HEK293 (cell line): ENCODE data around the gene GDF2.

Experiments
- CTCF ChIA-PET: fragments of 350-600 bp; formaldehyde crosslinking; extraction: SDS; loops from one replicate; lab custom pipeline; 2021; ENCODE audit warnings: antibody characterized with exemption; lab: Yijun Ruan, JAX
- POLR2A ChIA-PET: fragments of 300-600 bp; formaldehyde crosslinking; extraction: SDS; loops from one replicate; lab custom pipeline; 2020; ENCODE audit warnings: antibody characterized with exemption, inconsistent platforms; lab: Yijun Ruan, JAX
- H3K27ac ChIP-seq: fragments of 200-500 bp; sonication (Bioruptor generic); 2 replicates; pipeline ENCODE4 v1.5.1; 2014; ENCODE audit warnings: low read depth, low read length, control low read depth, inconsistent platforms; ENCODE audit errors: extremely low read depth
- H3K36me3 ChIP-seq, 2 experiments: fragments of 200-500 bp in 1 of 2; sonication (Bioruptor generic) in 1 of 2; 1 replicate in 1 of 2; 2 replicates in 1 of 2; pipeline ENCODE4 v1.5.1; 2014 to 2017; ENCODE audit warnings: inconsistent platforms in 2 of 2, low read length in 2 of 2; ENCODE audit not compliant: control insufficient read depth in 2 of 2, insufficient read depth in 1 of 2
- H3K4me1 ChIP-seq: fragments of 200-500 bp; sonication (Bioruptor generic); 2 replicates; pipeline ENCODE4 v1.5.1; 2014; ENCODE audit warnings: mild to moderate bottlenecking, low read length, inconsistent platforms; ENCODE audit not compliant: control insufficient read depth, insufficient read depth
- H3K4me3 ChIP-seq: 2 replicates; pipeline ENCODE4 v1.5.1; 2011; ENCODE audit warnings: low read depth, mild to moderate bottlenecking, control low read depth, low read length, moderate library complexity
- H3K9me3 ChIP-seq: fragments of 200-500 bp; sonication (Bioruptor generic); 2 replicates; pipeline ENCODE4 v1.5.1; 2014; ENCODE audit warnings: low read depth, low read length, inconsistent platforms; ENCODE audit not compliant: control insufficient read depth, insufficient read depth
- PRDM1 ChIP-seq: fragments of 450-650 bp; formaldehyde crosslinking; IDR thresholded peaks from 2 replicates; pipeline ENCODE4; 2016; ENCODE audit warnings: missing biosample characterization, missing genetic modification characterization
- ZBTB1 ChIP-seq: fragments of 450-650 bp; formaldehyde crosslinking; IDR thresholded peaks from 2 replicates; pipeline ENCODE4 v1.5.1; 2016; ENCODE audit warnings: missing biosample characterization, missing genetic modification characterization
- ZBTB21 ChIP-seq: fragments of 450-650 bp; formaldehyde crosslinking; IDR thresholded peaks from 2 replicates; pipeline ENCODE4 v1.5.1; 2017; ENCODE audit warnings: missing biosample characterization, missing genetic modification characterization
- ZBTB48 ChIP-seq: fragments of 450-650 bp; formaldehyde crosslinking; IDR thresholded peaks from 2 replicates; pipeline ENCODE4 v1.5.1; 2016; ENCODE audit warnings: missing biosample characterization, missing genetic modification characterization
- ZFHX2 ChIP-seq: fragments of 450-650 bp; formaldehyde crosslinking; conservative IDR thresholded peaks from 2 replicates; pipeline ENCODE4 v1.5.1; 2016; ENCODE audit warnings: missing biosample characterization, missing genetic modification characterization
- ZNF10 ChIP-seq: fragments of 450-650 bp; formaldehyde crosslinking; IDR thresholded peaks from 2 replicates; pipeline ENCODE4 v1.5.1; 2017; ENCODE audit warnings: missing biosample characterization, missing genetic modification characterization
- ZNF138 ChIP-seq: fragments of 450-650 bp; formaldehyde crosslinking; IDR thresholded peaks from 2 replicates; pipeline ENCODE4 v1.5.1; 2016; ENCODE audit warnings: missing biosample characterization, missing genetic modification characterization, borderline replicate concordance
- ZNF140 ChIP-seq: fragments of 450-650 bp; formaldehyde crosslinking; IDR thresholded peaks from 2 replicates; pipeline ENCODE4 v1.5.1; 2016; ENCODE audit warnings: missing biosample characterization, missing genetic modification characterization
- ZNF146 ChIP-seq: fragments of 450-650 bp; formaldehyde crosslinking; IDR thresholded peaks from 2 replicates; pipeline ENCODE4 v1.5.1; 2016; ENCODE audit warnings: missing biosample characterization, missing genetic modification characterization
- ZNF169 ChIP-seq: fragments of 450-650 bp; formaldehyde crosslinking; IDR thresholded peaks from 2 replicates; pipeline ENCODE4 v1.5.1; 2016; ENCODE audit warnings: missing biosample characterization, missing genetic modification characterization
- ZNF184 ChIP-seq: fragments of 450-650 bp; IDR thresholded peaks from 2 replicates; pipeline ENCODE4 v1.5.1; 2018; ENCODE audit warnings: missing biosample characterization, mild to moderate bottlenecking, missing genetic modification characterization
- ZNF48 ChIP-seq: fragments of 450-650 bp; formaldehyde crosslinking; IDR thresholded peaks from 2 replicates; pipeline ENCODE4 v1.5.1; 2016; ENCODE audit warnings: missing biosample characterization, missing genetic modification characterization
- ZNF585B ChIP-seq: fragments of 450-650 bp; formaldehyde crosslinking; IDR thresholded peaks from 2 replicates; pipeline ENCODE4 v1.5.1; 2016; ENCODE audit warnings: missing biosample characterization, missing genetic modification characterization
- ZNF600 ChIP-seq: fragments of 450-650 bp; formaldehyde crosslinking; IDR thresholded peaks from 2 replicates; pipeline ENCODE4 v1.5.1; 2016; ENCODE audit warnings: missing biosample characterization, missing genetic modification characterization
- ZNF707 ChIP-seq: fragments of 450-650 bp; formaldehyde crosslinking; IDR thresholded peaks from 2 replicates; pipeline ENCODE4 v1.5.1; 2016; ENCODE audit warnings: missing biosample characterization, missing genetic modification characterization
- ZNF843 ChIP-seq: fragments of 450-650 bp; formaldehyde crosslinking; IDR thresholded peaks from 2 replicates; pipeline ENCODE4 v1.5.1; 2016; ENCODE audit warnings: missing biosample characterization, missing genetic modification characterization
- TF ChIP-seq, protein P1 (sequence below): fragments of 450-650 bp; formaldehyde crosslinking; IDR thresholded peaks from 2 replicates; pipeline ENCODE4 v1.5.1; 2016; ENCODE audit warnings: missing biosample characterization, missing genetic modification characterization, borderline replicate concordance
- TF ChIP-seq, protein P2 (sequence below): fragments of 450-650 bp; formaldehyde crosslinking; IDR thresholded peaks from 2 replicates; pipeline ENCODE4 v1.5.1; 2016; ENCODE audit warnings: missing biosample characterization, missing genetic modification characterization, borderline replicate concordance
- TF ChIP-seq, protein P3 (sequence below): fragments of 450-650 bp; IDR thresholded peaks from 2 replicates; pipeline ENCODE4 v1.5.1; 2018; ENCODE audit warnings: missing biosample characterization, mild to moderate bottlenecking, missing genetic modification characterization
- TF ChIP-seq, protein P4 (sequence below): fragments of 450-650 bp; formaldehyde crosslinking; IDR thresholded peaks from 2 replicates; pipeline ENCODE4 v1.5.1; 2017; ENCODE audit warnings: missing biosample characterization, missing genetic modification characterization
- TF ChIP-seq, protein P5 (sequence below): fragments of 450-650 bp; formaldehyde crosslinking; IDR thresholded peaks from 2 replicates; pipeline ENCODE4 v1.5.1; 2016; ENCODE audit warnings: missing biosample characterization, missing genetic modification characterization

The GDF2 gene

DNA sequence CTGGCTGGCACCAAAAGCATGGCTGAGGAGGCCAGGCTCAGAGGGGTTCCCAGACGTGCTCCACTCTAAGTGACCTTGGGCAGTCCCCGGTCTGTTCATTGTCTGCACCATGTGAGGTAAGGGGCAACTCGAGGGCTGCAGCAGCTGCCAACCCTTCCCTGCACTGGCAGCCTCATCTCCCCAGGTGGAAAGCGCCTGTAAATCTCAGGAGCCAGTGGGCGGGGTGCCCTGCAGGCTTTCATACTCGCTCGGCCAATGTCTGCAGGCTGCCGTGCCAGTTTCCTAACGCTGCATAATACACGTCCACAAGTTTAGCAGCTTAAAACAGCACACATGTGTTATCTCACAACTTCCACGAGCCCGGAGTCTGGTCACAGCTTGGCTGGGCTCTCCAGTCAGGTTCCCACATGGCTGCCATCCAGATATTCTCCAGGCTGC, 34.9 kb upstream of the GDF2 start:
- no peak overlapping the region for H3K27ac ChIP-seq
- H3K9me3 ChIP-seq = no peaks in the 10 kb centered on the region
- CTCF ChIA-PET = interaction anchor here (2.2 kb wide), 1 partner anchor 239 kb away, joined by 7 read pairs; no protein-coding TSS in a partner anchor
- POLR2A ChIA-PET = no interaction called here
- no peaks in the 10 kb centered on the region for H3K36me3 ChIP-seq
- H3K4me3 ChIP-seq = no peak overlapping the region
- no peaks in the 10 kb centered on the region for H3K4me1 ChIP-seq
- TF ChIP-seq ZNF184 (tag by site-specific recombination) (no peak), ZBTB1 (tag by site-specific recombination) (no peak), PRDM1 (tag by site-specific recombination) (no peak), ZNF169 (no peak), ZNF146 (tag by site-specific recombination) (no peak)
- TF ChIP-seq, protein P1, sequence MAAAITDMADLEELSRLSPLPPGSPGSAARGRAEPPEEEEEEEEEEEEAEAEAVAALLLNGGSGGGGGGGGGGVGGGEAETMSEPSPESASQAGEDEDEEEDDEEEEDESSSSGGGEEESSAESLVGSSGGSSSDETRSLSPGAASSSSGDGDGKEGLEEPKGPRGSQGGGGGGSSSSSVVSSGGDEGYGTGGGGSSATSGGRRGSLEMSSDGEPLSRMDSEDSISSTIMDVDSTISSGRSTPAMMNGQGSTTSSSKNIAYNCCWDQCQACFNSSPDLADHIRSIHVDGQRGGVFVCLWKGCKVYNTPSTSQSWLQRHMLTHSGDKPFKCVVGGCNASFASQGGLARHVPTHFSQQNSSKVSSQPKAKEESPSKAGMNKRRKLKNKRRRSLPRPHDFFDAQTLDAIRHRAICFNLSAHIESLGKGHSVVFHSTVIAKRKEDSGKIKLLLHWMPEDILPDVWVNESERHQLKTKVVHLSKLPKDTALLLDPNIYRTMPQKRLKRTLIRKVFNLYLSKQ = no peak
- TF ChIP-seq, protein P2, sequence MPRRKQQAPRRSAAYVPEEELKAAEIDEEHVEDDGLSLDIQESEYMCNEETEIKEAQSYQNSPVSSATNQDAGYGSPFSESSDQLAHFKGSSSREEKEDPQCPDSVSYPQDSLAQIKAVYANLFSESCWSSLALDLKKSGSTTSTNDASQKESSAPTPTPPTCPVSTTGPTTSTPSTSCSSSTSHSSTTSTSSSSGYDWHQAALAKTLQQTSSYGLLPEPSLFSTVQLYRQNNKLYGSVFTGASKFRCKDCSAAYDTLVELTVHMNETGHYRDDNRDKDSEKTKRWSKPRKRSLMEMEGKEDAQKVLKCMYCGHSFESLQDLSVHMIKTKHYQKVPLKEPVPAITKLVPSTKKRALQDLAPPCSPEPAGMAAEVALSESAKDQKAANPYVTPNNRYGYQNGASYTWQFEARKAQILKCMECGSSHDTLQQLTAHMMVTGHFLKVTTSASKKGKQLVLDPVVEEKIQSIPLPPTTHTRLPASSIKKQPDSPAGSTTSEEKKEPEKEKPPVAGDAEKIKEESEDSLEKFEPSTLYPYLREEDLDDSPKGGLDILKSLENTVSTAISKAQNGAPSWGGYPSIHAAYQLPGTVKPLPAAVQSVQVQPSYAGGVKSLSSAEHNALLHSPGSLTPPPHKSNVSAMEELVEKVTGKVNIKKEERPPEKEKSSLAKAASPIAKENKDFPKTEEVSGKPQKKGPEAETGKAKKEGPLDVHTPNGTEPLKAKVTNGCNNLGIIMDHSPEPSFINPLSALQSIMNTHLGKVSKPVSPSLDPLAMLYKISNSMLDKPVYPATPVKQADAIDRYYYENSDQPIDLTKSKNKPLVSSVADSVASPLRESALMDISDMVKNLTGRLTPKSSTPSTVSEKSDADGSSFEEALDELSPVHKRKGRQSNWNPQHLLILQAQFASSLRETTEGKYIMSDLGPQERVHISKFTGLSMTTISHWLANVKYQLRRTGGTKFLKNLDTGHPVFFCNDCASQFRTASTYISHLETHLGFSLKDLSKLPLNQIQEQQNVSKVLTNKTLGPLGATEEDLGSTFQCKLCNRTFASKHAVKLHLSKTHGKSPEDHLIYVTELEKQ (tag by site-specific recombination) = no peak
- TF ChIP-seq, protein P3, sequence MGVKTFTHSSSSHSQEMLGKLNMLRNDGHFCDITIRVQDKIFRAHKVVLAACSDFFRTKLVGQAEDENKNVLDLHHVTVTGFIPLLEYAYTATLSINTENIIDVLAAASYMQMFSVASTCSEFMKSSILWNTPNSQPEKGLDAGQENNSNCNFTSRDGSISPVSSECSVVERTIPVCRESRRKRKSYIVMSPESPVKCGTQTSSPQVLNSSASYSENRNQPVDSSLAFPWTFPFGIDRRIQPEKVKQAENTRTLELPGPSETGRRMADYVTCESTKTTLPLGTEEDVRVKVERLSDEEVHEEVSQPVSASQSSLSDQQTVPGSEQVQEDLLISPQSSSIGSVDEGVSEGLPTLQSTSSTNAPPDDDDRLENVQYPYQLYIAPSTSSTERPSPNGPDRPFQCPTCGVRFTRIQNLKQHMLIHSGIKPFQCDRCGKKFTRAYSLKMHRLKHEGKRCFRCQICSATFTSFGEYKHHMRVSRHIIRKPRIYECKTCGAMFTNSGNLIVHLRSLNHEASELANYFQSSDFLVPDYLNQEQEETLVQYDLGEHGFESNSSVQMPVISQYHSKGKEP = no peak

DNA sequence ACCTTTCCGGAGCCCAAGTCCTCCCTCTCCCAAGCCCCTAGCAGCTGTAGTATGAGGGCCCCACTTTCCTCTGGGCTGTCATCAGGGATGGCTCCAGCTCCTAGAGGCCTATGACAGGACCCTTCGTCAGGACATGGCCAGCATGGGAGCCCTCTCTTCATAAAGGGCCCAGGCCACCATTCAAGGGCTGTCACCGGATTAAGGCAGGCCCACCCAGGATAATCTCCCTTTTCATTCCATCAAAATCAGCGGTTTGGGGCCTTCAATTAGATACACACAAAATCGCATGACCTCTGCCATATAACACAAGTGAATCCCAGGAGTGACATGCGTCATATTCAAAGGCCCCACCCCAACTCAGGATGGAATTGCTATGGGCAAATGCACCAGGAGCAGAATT, 34.4 kb upstream of the GDF2 start:
- H3K27ac ChIP-seq = no peak overlapping the region
- H3K4me1 ChIP-seq = no peaks in the 10 kb centered on the region
- TF ChIP-seq ZNF585B (tag by site-specific recombination) (no peak), ZNF10 (peak; percentile 94)
- no peaks in the 10 kb centered on the region for H3K9me3 ChIP-seq
- no peaks in the 10 kb centered on the region for H3K36me3 ChIP-seq
- H3K4me3 ChIP-seq = no peak overlapping the region
- POLR2A ChIA-PET = no interaction called here
- CTCF ChIA-PET = interaction anchor here (2.2 kb wide), 1 partner anchor 240 kb away, joined by 7 read pairs; no protein-coding TSS in a partner anchor

DNA sequence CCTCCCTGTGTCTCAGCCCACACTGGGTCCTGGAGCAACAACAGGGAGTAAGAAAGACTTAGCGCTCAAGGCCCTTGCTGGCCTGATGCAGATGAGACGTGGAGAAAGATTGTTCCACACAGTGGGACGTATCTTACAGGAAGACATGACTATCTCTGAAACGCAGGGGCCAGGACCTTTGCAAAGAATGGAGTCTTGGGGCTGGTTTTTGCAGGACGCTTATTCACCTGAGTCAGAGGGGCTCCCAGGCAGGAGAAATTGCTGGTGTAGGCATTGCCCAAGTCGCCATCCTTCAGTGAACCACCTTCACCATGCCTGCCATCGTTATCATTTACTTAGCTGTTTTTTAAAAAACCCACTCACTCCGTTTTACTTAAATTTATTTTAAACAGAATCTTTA, 34.0 kb upstream of the GDF2 start:
- Histone ChIP-seq H3K36me3 (no peaks in the 10 kb centered on the region), H3K4me1 (no peaks in the 10 kb centered on the region), H3K27ac (no peak overlapping the region), H3K9me3 (no peaks in the 10 kb centered on the region), H3K4me3 (no peak overlapping the region)
- ChIA-PET CTCF (interaction anchor here (0.5 to 2.2 kb wide), 3 partner anchors 28 to 240 kb away, joined by 3 to 7 read pairs (median 3); no protein-coding TSS in a partner anchor), POLR2A (no interaction called here)
- TF ChIP-seq ZFHX2 (tag by site-specific recombination) (no peak), ZNF10 (no peak), ZNF138 (tag by site-specific recombination) (no peak), ZNF48 (tag by site-specific recombination) (no peak), ZBTB48 (tag by site-specific recombination) (no peak), ZBTB21 (tag by site-specific recombination) (no peak), ZNF843 (tag by site-specific recombination) (no peak), ZNF140 (no peak), ZNF600 (tag by site-specific recombination) (no peak), ZNF707 (tag by site-specific recombination) (no peak)
- TF ChIP-seq, protein P4, sequence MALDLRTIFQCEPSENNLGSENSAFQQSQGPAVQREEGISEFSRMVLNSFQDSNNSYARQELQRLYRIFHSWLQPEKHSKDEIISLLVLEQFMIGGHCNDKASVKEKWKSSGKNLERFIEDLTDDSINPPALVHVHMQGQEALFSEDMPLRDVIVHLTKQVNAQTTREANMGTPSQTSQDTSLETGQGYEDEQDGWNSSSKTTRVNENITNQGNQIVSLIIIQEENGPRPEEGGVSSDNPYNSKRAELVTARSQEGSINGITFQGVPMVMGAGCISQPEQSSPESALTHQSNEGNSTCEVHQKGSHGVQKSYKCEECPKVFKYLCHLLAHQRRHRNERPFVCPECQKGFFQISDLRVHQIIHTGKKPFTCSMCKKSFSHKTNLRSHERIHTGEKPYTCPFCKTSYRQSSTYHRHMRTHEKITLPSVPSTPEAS (tag by site-specific recombination) = no peak
- TF ChIP-seq, protein P5, sequence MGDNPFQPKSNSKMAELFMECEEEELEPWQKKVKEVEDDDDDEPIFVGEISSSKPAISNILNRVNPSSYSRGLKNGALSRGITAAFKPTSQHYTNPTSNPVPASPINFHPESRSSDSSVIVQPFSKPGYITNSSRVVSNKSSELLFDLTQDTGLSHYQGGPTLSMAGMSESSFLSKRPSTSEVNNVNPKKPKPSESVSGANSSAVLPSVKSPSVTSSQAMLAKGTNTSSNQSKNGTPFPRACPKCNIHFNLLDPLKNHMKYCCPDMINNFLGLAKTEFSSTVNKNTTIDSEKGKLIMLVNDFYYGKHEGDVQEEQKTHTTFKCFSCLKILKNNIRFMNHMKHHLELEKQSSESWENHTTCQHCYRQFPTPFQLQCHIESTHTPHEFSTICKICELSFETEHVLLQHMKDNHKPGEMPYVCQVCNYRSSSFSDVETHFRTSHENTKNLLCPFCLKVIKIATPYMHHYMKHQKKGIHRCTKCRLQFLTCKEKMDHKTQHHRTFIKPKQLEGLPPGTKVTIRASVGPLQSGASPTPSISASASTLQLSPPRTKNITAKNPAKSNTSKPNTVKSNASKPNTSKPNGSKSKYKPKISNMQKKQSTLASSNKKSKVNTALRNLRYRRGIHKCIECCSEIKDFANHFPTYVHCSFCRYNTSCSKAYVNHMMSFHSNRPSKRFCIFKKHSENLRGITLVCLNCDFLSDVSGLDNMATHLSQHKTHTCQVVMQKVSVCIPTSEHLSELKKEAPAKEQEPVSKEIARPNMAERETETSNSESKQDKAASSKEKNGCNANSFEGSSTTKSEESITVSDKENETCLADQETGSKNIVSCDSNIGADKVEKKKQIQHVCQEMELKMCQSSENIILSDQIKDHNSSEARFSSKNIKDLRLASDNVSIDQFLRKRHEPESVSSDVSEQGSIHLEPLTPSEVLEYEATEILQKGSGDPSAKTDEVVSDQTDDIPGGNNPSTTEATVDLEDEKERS = no peak
